ENCODE measurements around the gene CD7. TPM values are rescaled to one million over a fixed set of nuclear protein-coding genes. Genes with fewer than 3 reads are reported as not detected.

The CD7 gene
- total RNA-seq, 1 donor from 2014 or later = 0.64 TPM

- intact Hi-C loops (cut with micrococcal nuclease) = no loop called here
- ATAC-seq (no peak), DNase-seq (no peak)
Measured at GRCh38 chr17:82302991-82303943, 14.1 kb downstream of the CD7 start.

- no peak for DNase-seq
- intact Hi-C loops (cut with micrococcal nuclease) = no loop called here
Measured at GRCh38 chr17:82302568-82302963, 14.8 kb downstream of the CD7 start.

GRCh38 chr17:82301916-82302567 lies 15.4 kb downstream of the CD7 start:
- ATAC-seq = no peak
- intact Hi-C loops (cut with micrococcal nuclease) = no loop called here
- no peak for DNase-seq

More at GRCh38 chr17:82302568-82302963, 14.8 kb downstream of the CD7 start:
- no peak for ATAC-seq

GRCh38 chr17:82301300-82301915 lies 16.0 kb downstream of the CD7 start:
- ATAC-seq (no peak), DNase-seq (no peak)
- intact Hi-C loops (cut with micrococcal nuclease) = no loop called here

- intact Hi-C loops (cut with micrococcal nuclease) = no loop called here
Measured at GRCh38 chr17:82300707-82301270, 16.6 kb downstream of the CD7 start.

GRCh38 chr17:82300228-82300627 lies 17.2 kb downstream of the CD7 start:
- intact Hi-C loops (cut with micrococcal nuclease) = no loop called here
- DNase-seq = no peak
- no peak for ATAC-seq

More at GRCh38 chr17:82300707-82301270, 16.6 kb downstream of the CD7 start:
- ATAC-seq (peak; percentile 28), DNase-seq (peak; percentile 84)

GRCh38 chr17:82299452-82299851 lies 18.0 kb downstream of the CD7 start:
- intact Hi-C loops (cut with micrococcal nuclease) = no loop called here
- no peak for DNase-seq
- ATAC-seq = no peak

- ATAC-seq (no peak), DNase-seq (no peak)
- intact Hi-C loops (cut with micrococcal nuclease) = no loop called here
Measured at GRCh38 chr17:82298538-82299421, 18.6 kb downstream of the CD7 start.

- intact Hi-C loops (cut with micrococcal nuclease) = no loop called here
- ATAC-seq = peak; percentile 79
- peak; percentile 87 for DNase-seq
Measured at GRCh38 chr17:82297714-82298537, 19.5 kb downstream of the CD7 start.

- intact Hi-C loops (cut with micrococcal nuclease) = no loop called here
- DNase-seq = peak; percentile 79
- ATAC-seq = no peak
Measured at GRCh38 chr17:82297280-82297713, 20.1 kb downstream of the CD7 start.

GRCh38 chr17:82296511-82297279 lies 20.7 kb downstream of the CD7 start:
- intact Hi-C loops (cut with micrococcal nuclease) = no loop called here
- ATAC-seq (no peak), DNase-seq (no peak)

GRCh38 chr17:82295472-82295814 lies 22.0 kb downstream of the CD7 start:
- no peak for ATAC-seq
- DNase-seq = no peak
- intact Hi-C loops (cut with micrococcal nuclease) = no loop called here

GRCh38 chr17:82294064-82294773 lies 23.2 kb downstream of the CD7 start:
- DNase-seq (no peak), ATAC-seq (no peak)
- intact Hi-C loops (cut with micrococcal nuclease) = no loop called here

GRCh38 chr17:82292251-82293154 lies 24.9 kb downstream of the CD7 start:
- ATAC-seq = peak; percentile 94

GRCh38 chr17:82291582-82292250 lies 25.7 kb downstream of the CD7 start:
- ATAC-seq (no peak), DNase-seq (no peak)
- intact Hi-C loops (cut with micrococcal nuclease) = no loop called here

More at GRCh38 chr17:82292251-82293154, 24.9 kb downstream of the CD7 start:
- DNase-seq = peak; percentile 97
- intact Hi-C loops (cut with micrococcal nuclease) = no loop called here
